Hematopoietic multipotent progenitor cell (in vitro differentiated cells): Measurements from ENCODE around the gene MYO15A. TPM values are rescaled to one million over a fixed set of nuclear protein-coding genes. Genes with fewer than 3 reads are reported as not detected.
A peak's percentile ranks its signal among the peaks of the same experiment; 100 is the strongest.

Source experiments
- DNase-seq, 3 donors: peaks; one replicate each; pipeline ENCODE4 v3.0.0-alpha.2; 2011 to 2015; ENCODE audit warnings: low read depth in 2 of 3, low spot score in 2 of 3
- total RNA-seq: library from RNA; depleted of rRNA; stranded (reverse); fragments of >200 nt; gene quantifications from one replicate; pipeline ENCODE4 v1.2.3, GENCODE V29; 2012

MYO15A gene
- total RNA-seq, 1 donor = 1.6 TPM

DNA sequence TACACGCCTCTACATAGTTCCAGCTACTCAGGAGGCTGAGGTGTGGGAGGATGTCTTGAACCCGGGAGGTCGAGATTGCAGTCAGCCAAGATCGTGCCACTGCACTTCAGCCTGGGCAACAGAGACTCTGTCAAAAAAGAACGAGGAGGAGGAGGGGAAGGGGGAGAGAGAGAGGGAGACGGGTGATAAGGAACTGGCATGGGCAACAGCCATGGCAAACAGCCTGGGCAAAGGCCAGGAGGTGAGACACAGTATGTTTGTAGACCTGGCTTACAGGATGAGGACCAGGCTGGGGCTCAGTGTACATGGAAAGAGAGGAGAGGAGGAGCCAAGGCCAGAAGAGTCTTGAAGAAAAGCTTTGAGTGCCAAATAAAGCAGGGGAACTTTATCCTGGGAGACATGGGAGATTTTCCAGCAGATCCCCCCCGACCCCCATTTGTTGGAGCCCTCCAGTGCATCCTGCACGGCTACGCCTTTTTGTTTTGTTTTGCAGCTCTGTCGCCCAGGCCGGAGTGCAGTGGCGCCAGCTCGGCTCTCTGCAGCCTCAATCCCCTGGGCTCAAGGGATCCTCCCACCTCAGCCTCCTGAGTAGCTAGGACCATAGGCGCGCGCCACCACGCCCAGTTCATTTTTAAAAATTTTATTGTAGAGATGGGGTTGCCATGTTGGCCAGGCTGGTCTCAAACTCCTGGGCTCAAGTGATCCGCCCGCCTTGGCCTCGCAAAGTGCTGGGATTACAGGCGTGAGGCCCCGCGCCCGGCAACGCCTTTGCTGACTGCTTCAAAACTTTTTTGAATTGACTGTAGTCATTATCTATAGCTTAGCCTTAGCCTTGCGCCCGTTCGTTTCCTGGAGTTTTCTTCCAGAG, 73.8 kb downstream of the MYO15A start:
- no peak for DNase-seq

DNA sequence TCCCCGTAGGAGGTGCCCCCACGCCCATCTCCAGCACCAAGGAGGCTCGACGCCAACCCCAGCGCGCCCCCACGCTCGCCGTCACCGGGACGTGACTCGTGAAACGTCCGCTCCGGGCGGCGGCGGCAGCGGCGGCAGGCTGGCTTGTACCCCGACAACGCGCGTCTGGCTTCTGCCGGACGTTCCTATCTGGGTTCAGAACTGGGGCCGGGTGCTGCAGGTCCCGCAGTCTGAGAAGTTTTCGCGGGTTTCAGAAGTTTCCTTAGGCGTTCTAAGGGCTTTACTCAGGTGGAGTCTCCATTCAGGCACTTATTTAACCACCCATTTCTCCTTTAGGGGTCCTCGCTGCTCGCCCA, 74.4 kb downstream of the MYO15A start:
- DNase-seq = peak in 1 of 3 donors; percentile 85

- DNase-seq = peak; percentile 98 to 100 (median 99)
Measured at GRCh38 chr17:18183334-18184142, 75.0 kb downstream of the MYO15A start, which contains the start of gene ALKBH5. ALKBH5 (plus strand) TSS chr17:18183828; CDS start chr17:18184244, 416 bp downstream.

DNA sequence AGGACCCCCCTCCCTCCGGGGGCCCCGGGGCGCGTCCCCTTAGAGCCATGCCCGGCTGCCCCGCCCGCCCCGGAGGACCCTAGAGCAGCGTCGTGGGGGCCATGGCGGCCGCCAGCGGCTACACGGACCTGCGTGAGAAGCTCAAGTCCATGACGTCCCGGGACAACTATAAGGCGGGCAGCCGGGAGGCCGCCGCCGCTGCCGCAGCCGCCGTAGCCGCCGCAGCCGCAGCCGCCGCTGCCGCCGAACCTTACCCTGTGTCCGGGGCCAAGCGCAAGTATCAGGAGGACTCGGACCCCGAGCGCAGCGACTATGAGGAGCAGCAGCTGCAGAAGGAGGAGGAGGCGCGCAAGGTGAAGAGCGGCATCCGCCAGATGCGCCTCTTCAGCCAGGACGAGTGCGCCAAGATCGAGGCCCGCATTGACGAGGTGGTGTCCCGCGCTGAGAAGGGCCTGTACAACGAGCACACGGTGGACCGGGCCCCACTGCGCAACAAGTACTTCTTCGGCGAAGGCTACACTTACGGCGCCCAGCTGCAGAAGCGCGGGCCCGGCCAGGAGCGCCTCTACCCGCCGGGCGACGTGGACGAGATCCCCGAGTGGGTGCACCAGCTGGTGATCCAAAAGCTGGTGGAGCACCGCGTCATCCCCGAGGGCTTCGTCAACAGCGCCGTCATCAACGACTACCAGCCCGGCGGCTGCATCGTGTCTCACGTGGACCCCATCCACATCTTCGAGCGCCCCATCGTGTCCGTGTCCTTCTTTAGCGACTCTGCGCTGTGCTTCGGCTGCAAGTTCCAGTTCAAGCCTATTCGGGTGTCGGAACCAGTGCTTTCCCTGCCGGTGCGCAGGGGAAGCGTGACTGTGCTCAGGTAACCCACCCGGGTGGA, 75.8 kb downstream of the MYO15A start:
- DNase-seq = peak; percentile 57 to 72 (median 70)

GRCh38 chr17:18185391-18185790, 76.8 kb downstream of the MYO15A start:
- no peak for DNase-seq

DNA sequence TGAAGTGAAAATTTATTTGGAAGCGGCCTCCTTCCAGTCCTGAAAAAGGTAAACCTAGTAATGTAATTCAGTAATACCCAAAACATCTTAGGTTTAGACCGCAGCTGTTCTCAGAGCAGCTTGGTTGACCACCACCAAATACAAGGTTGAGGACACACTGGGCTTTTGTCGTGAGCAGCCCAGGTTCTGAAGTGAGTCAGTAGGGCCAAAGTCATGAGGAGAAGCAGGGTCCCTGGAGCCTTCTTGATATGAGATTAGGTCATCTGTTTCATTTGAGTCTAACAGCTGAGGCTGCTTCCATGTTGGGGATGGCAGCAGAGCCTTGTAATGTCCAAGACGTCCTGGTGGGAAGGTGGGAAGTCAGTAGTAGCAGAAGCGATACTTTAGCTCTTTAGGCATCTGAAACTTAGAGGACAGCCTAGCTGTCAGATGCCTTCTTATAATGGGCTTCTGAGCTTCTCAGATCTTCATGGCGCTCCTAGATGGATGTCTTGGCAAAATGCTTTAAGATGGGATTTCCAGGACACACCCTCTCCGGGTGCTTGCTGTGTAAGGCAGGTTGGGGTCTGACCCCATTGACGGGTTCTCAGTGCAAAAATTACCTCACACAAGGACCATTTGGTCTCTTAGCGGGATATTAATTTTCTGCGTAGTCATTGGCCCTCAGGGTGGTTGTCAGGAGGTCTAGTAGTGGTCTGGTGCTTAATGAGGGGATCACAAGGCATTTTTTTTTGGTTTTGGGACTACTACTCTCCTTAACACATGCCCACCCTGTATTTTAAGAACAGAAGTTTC, 77.5 kb downstream of the MYO15A start:
- no peak for DNase-seq

- no peak for DNase-seq
Measured at GRCh38 chr17:18186627-18186982, 78.0 kb downstream of the MYO15A start.

- no peak for DNase-seq
Measured at GRCh38 chr17:18187226-18187625, 78.7 kb downstream of the MYO15A start.

GRCh38 chr17:18187821-18188761, 79.5 kb downstream of the MYO15A start:
- DNase-seq = no peak

DNA sequence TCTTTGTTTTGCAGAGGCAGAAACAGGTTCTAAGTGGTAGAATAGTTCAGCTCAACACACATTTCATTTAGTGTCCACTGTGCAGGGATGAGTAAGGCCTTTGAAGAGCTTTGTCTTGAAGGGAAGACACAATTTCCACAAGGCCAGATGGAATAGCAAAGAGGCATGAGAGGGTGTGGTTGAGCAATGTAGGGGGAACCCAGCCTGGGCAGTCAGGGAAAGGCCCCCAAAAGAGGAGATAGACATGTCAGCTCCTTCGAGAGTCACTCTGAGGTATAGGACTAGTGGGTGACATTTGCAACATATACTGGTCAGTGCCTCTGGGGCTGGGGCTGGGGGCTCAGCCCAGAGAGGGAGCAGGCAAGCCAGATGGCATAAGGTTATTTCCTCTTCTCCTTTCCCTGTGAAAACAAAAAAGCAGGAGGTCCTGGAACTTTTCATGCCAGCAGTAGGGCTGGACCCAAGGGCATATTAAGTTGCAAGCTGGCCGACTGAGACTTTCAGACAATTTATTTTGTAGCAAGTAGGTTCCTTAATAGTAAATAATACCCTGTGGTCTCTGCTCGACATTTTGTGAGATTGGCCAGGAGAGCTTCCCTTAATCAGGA, 82.2 kb downstream of the MYO15A start:
- no peak for DNase-seq

GRCh38 chr17:18191236-18191667, 82.7 kb downstream of the MYO15A start:
- no peak for DNase-seq

GRCh38 chr17:18191967-18192366, 83.4 kb downstream of the MYO15A start:
- DNase-seq = no peak

DNA sequence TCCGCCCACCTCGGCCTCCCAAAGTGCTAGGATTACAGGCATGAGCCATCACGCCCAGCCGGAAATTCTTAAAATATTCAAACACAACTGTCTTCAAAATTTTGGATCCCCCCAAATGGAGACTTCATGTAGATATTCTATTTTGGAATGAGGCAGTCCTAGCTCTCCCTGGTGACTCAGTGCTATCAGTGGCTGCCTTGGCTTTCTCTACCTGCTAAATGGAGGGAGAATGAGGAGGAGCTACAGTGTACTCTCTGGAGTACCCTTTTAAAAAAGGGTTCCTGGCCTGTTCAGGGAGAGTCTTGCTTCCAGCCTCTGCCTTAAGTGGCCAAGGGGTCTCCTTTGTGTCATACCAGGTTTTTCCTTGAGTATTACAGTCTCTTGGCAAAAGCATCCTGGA, 85.8 kb downstream of the MYO15A start:
- DNase-seq = no peak

GRCh38 chr17:18194804-18195203, 86.2 kb downstream of the MYO15A start:
- no peak for DNase-seq

DNA sequence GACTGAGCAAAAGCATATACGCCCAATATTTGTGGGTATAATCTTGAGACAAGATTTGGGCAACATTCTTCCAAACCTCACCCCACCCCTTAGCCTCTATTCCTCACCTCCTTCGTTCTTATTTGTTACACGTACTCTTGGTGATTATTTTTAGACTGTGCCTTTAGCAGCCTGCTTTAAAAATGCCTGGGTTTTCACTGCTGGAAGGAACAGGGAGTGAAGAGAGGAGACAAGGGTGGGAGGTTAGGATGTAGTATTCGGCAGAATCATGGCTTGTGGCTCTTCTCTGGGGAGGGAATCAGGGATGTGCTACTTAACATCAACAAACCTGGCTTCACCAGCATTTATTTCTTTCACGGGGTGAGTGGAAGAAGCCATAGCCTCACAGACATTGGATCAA, 86.7 kb downstream of the MYO15A start:
- DNase-seq = no peak

- no peak for DNase-seq
Measured at GRCh38 chr17:18197535-18198194, 89.1 kb downstream of the MYO15A start.

- no peak for DNase-seq
Measured at GRCh38 chr17:18198530-18198929, 90.0 kb downstream of the MYO15A start.

GRCh38 chr17:18201108-18201507, 92.6 kb downstream of the MYO15A start:
- DNase-seq = no peak
